ENCODE data around the gene TNF. TPM values are rescaled to one million over a fixed set of nuclear protein-coding genes. Genes with fewer than 3 reads are reported as not detected.

The TNF gene
- total RNA-seq, 1 experiment from 2014 or later = 0.17 TPM

DNA sequence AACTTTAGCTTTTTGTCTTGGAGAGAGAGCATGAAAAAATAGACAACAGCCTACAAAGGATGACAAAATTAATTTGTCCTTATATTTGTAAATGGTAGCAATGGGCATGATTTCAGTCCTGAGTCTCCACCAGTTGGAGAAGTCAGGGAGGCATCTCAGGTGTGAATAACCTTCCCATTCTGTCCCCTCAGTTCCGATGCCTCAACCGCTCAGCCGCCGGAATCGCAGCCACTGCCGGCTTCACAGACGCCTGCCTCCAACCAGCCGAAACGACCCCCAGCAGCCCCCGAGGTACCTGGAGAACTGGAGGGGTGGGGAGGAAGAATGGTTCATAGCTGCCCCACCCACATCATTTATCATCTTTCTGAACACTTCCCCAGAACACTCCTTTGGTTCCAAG, 48.7 kb downstream of the TNF start:
- peaks cover 11% of the 10 kb centered on the region for H3K4me1 ChIP-seq (ENCODE audit: insufficient read depth, low read length, poor library complexity, severe bottlenecking)
- no peak overlapping the region for H3K27ac ChIP-seq (ENCODE audit: low read depth, low read length, poor library complexity, severe bottlenecking)
- ChIA-PET CTCF (no interaction called here), POLR2A (ENCODE audit: low non-redundant PET) (no interaction called here)
- no peak for DNase-seq (ENCODE audit: low spot score)
- peaks cover 76% of the 10 kb centered on the region for H3K36me3 ChIP-seq (ENCODE audit: insufficient read depth, low read length, poor library complexity, severe bottlenecking)
- no TSS peak for BruUV-seq (replicated peaks)
- H3K9me3 ChIP-seq (ENCODE audit: low read depth, low read length, poor library complexity, severe bottlenecking) = no peaks in the 10 kb centered on the region
- TF ChIP-seq, protein P1, sequence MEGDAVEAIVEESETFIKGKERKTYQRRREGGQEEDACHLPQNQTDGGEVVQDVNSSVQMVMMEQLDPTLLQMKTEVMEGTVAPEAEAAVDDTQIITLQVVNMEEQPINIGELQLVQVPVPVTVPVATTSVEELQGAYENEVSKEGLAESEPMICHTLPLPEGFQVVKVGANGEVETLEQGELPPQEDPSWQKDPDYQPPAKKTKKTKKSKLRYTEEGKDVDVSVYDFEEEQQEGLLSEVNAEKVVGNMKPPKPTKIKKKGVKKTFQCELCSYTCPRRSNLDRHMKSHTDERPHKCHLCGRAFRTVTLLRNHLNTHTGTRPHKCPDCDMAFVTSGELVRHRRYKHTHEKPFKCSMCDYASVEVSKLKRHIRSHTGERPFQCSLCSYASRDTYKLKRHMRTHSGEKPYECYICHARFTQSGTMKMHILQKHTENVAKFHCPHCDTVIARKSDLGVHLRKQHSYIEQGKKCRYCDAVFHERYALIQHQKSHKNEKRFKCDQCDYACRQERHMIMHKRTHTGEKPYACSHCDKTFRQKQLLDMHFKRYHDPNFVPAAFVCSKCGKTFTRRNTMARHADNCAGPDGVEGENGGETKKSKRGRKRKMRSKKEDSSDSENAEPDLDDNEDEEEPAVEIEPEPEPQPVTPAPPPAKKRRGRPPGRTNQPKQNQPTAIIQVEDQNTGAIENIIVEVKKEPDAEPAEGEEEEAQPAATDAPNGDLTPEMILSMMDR (conservative IDR thresholded peaks at IDR 0.05; ENCODE audit: low read depth, low read length) = no peak
- no peak for TF ChIP-seq EZH2 (IDR thresholded peaks at IDR 0.05; ENCODE audit: borderline replicate concordance, low read depth, low read length, poor library complexity, severe bottlenecking)
- intact Hi-C loops (cut with micrococcal nuclease; ENCODE audit: unreplicated experiment) = loop anchor here (5.0 kb wide), 1 partner anchor 38 kb away; the partner anchor contains the start of genes C6orf47 and GPANK1
- no peak overlapping the region for H3K4me3 ChIP-seq (ENCODE audit: low read depth, low read length, poor library complexity, severe bottlenecking)
- H3K27me3 ChIP-seq (replicated peaks; ENCODE audit: insufficient read depth, low read depth, low read length, poor library complexity) = no peaks in the 10 kb centered on the region

DNA sequence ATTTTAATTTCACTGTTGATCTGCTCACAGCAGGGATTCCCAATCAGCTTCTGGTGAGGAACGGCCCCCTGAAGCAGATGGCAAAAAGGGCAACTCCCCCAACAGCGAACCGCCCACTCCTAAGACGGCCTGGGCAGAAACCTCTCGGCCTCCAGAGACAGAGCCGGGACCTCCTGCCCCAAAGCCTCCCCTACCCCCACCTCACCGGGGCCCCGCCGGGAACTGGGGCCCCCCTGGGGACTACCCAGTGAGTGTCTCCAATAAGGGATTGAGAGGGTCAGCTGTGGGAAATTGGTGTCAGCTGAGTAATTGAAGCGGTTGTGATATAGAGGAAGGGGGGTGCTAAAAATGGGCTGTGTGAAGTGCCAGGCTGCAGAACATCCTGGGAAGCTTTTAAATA, 51.6 kb downstream of the TNF start:
- ChIA-PET CTCF (no interaction called here), POLR2A (ENCODE audit: low non-redundant PET) (no interaction called here)
- peaks cover 11% of the 10 kb centered on the region for H3K4me1 ChIP-seq (ENCODE audit: insufficient read depth, low read length, poor library complexity, severe bottlenecking)
- no peak for DNase-seq (ENCODE audit: low spot score)
- H3K27ac ChIP-seq (ENCODE audit: low read depth, low read length, poor library complexity, severe bottlenecking) = no peak overlapping the region
- no TSS peak for BruUV-seq (replicated peaks)
- H3K36me3 ChIP-seq (ENCODE audit: insufficient read depth, low read length, poor library complexity, severe bottlenecking) = peaks cover 100% of the 10 kb centered on the region
- intact Hi-C loops (cut with micrococcal nuclease; ENCODE audit: unreplicated experiment) = no loop called here
- H3K4me3 ChIP-seq (ENCODE audit: low read depth, low read length, poor library complexity, severe bottlenecking) = no peak overlapping the region
- H3K9me3 ChIP-seq (ENCODE audit: low read depth, low read length, poor library complexity, severe bottlenecking) = no peaks in the 10 kb centered on the region
- TF ChIP-seq EZH2 (IDR thresholded peaks at IDR 0.05; ENCODE audit: borderline replicate concordance, low read depth, low read length, poor library complexity, severe bottlenecking) = no peak
- TF ChIP-seq, protein P1 (conservative IDR thresholded peaks at IDR 0.05; ENCODE audit: low read depth, low read length) = no peak
- H3K27me3 ChIP-seq (replicated peaks; ENCODE audit: insufficient read depth, low read depth, low read length, poor library complexity) = no peaks in the 10 kb centered on the region

DNA sequence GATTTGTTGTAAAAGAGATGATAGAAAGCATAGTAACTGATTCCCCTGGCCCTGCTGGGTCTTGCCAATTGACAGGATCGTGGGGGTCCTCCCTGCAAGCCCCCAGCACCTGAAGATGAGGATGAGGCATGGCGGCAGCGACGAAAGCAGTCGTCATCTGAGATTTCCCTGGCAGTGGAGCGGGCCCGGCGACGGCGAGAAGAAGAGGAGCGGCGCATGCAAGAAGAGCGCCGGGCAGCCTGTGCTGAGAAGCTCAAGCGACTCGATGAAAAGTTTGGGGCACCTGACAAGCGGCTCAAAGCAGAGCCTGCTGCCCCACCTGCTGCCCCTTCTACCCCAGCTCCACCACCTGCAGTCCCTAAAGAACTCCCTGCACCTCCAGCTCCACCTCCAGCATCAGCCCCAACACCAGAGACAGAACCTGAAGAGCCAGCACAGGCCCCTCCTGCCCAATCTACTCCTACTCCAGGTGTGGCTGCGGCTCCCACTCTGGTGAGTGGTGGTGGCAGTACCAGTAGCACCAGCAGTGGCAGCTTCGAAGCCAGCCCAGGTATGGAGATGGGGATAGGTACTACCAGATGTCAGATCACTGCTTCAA, 52.4 kb downstream of the TNF start:
- ChIA-PET CTCF (no interaction called here), POLR2A (ENCODE audit: low non-redundant PET) (no interaction called here)
- Histone ChIP-seq H3K27ac (ENCODE audit: low read depth, low read length, poor library complexity, severe bottlenecking) (no peak overlapping the region), H3K9me3 (ENCODE audit: low read depth, low read length, poor library complexity, severe bottlenecking) (no peaks in the 10 kb centered on the region), H3K4me1 (ENCODE audit: insufficient read depth, low read length, poor library complexity, severe bottlenecking) (peaks cover 2% of the 10 kb centered on the region), H3K27me3 (replicated peaks; ENCODE audit: insufficient read depth, low read depth, low read length, poor library complexity) (no peaks in the 10 kb centered on the region), H3K36me3 (ENCODE audit: insufficient read depth, low read length, poor library complexity, severe bottlenecking) (peaks cover 100% of the 10 kb centered on the region), H3K4me3 (ENCODE audit: low read depth, low read length, poor library complexity, severe bottlenecking) (no peak overlapping the region)
- DNase-seq (ENCODE audit: low spot score) = no peak
- no peak for TF ChIP-seq EZH2 (IDR thresholded peaks at IDR 0.05; ENCODE audit: borderline replicate concordance, low read depth, low read length, poor library complexity, severe bottlenecking)
- TF ChIP-seq, protein P1 (conservative IDR thresholded peaks at IDR 0.05; ENCODE audit: low read depth, low read length) = no peak
- intact Hi-C loops (cut with micrococcal nuclease; ENCODE audit: unreplicated experiment) = no loop called here
- no TSS peak for BruUV-seq (replicated peaks)

Other genes starting within 250 kb of the TNF start
- 27.3 and 29.9 TPM in 2 replicates for gene HLA-B, start 218.4 kb upstream of the TNF start, total RNA-seq (2021)
- 31.6 and 41.2 TPM in 2 replicates for gene MICA, start 172.0 kb upstream of the TNF start, total RNA-seq (2021)
- 11.1 and 12.7 TPM in 2 replicates for gene MICB, start 77.4 kb upstream of the TNF start, total RNA-seq (2021)
- not detected in 2 replicates for gene MCCD1, start 46.6 kb upstream of the TNF start, total RNA-seq (2021)
- gene DDX39B, start 33.6 kb upstream of the TNF start, total RNA-seq (2021) = 558 and 594 TPM in 2 replicates
- 2.5 and 3.1 TPM in 2 replicates for gene ATP6V1G2, start 29.0 kb upstream of the TNF start, total RNA-seq (2021)
- 15.7 and 17.2 TPM in 2 replicates for gene NFKBIL1, start 28.0 kb upstream of the TNF start, total RNA-seq (2021)
- gene LTA, start 3.3 kb upstream of the TNF start, total RNA-seq (2021) = not detected in 2 replicates
- gene LTB, start 6.9 kb downstream of the TNF start, total RNA-seq (2021) = not detected in 2 replicates
- gene LST1, start 10.7 kb downstream of the TNF start, total RNA-seq (2021) = not detected in 2 replicates
- not detected in 2 replicates for gene NCR3, start 17.4 kb downstream of the TNF start, total RNA-seq (2021)
- 0.64 and 0.68 TPM in 2 replicates for gene AIF1, start 39.7 kb downstream of the TNF start, total RNA-seq (2021)
- gene PRRC2A, start 45.1 kb downstream of the TNF start, total RNA-seq (2021) = 289 and 313 TPM in 2 replicates
- gene BAG6, start 77.1 kb downstream of the TNF start, total RNA-seq (2021) = 391 and 393 TPM in 2 replicates
- gene APOM, start 80.3 kb downstream of the TNF start, total RNA-seq (2021) = 2.5 and 4.8 TPM in 2 replicates
- gene C6orf47, start 85.2 kb downstream of the TNF start, total RNA-seq (2021) = 20.1 and 21.3 TPM in 2 replicates
- 27.7 and 32.0 TPM in 2 replicates for gene GPANK1, start 89.4 kb downstream of the TNF start, total RNA-seq (2021)
- 252 and 253 TPM in 2 replicates for gene CSNK2B, start 90.5 kb downstream of the TNF start, total RNA-seq (2021)
- gene LY6G5B, start 94.4 kb downstream of the TNF start, total RNA-seq (2021) = 18.9 and 19.4 TPM in 2 replicates
- 3.9 and 6.8 TPM in 2 replicates for gene LY6G5C, start 105.5 kb downstream of the TNF start, total RNA-seq (2021)
- 36.3 and 45.6 TPM in 2 replicates for gene ABHD16A, start 127.8 kb downstream of the TNF start, total RNA-seq (2021)
- gene LY6G6F, start 131.3 kb downstream of the TNF start, total RNA-seq (2021) = not detected in 2 replicates
- gene LY6G6D, start 139.8 kb downstream of the TNF start, total RNA-seq (2021) = not detected in 2 replicates
- 0.42 and 0.80 TPM in 2 replicates for gene LY6G6C, start 146.2 kb downstream of the TNF start, total RNA-seq (2021)
- gene MPIG6B, start 147.8 kb downstream of the TNF start, total RNA-seq (2021) = not detected in 2 replicates
- 68.2 and 86.7 TPM in 2 replicates for gene DDAH2, start 153.7 kb downstream of the TNF start, total RNA-seq (2021)
- gene CLIC1, start 161.0 kb downstream of the TNF start, total RNA-seq (2021) = 371 and 431 TPM in 2 replicates
- gene MSH5, start 164.4 kb downstream of the TNF start, total RNA-seq (2021) = 76.4 and 102 TPM in 2 replicates
- 9.9 and 19.9 TPM in 2 replicates for gene SAPCD1, start 187.1 kb downstream of the TNF start, total RNA-seq (2021)
- gene VWA7, start 201.8 kb downstream of the TNF start, total RNA-seq (2021) = 2.7 and 2.8 TPM in 2 replicates
- gene VARS1, start 220.2 kb downstream of the TNF start, total RNA-seq (2021) = 233 and 247 TPM in 2 replicates
- 99.8 and 104 TPM in 2 replicates for gene LSM2, start 231.4 kb downstream of the TNF start, total RNA-seq (2021)
- 1.1 and 1.4 TPM in 2 replicates for gene HSPA1L, start 239.7 kb downstream of the TNF start, total RNA-seq (2021)
- 113 and 129 TPM in 2 replicates for gene HSPA1A, start 240.0 kb downstream of the TNF start, total RNA-seq (2021)

Measured in A673 (cell line).